SW480 (cell line): ENCODE results near the gene PHF21B.
"Not testable (repeated sequence)": the region's sequence is repeated elsewhere in the genome, so short reads cannot be mapped to it uniquely, and the experiment has no call there.

Experiments used
- DNase-seq: peaks from one replicate; pipeline ENCODE4 v3.0.0-alpha.2; 2016; ENCODE audit warnings: low spot score

The PHF21B gene

GRCh38 chr22:45009606-45010531, at the start of gene PHF21B:
PHF21B (minus strand) TSS chr22:45010005; CDS start chr22:45009549, 456 bp downstream.
- DNase-seq = no peak

- no peak for DNase-seq
Observed at GRCh38 chr22:45059296-45059695, 49.5 kb upstream of the PHF21B start.

- DNase-seq = no peak
Observed at GRCh38 chr22:45058622-45058912, 48.8 kb upstream of the PHF21B start.

GRCh38 chr22:45055936-45056335, 46.1 kb upstream of the PHF21B start:
- no peak for DNase-seq

DNA sequence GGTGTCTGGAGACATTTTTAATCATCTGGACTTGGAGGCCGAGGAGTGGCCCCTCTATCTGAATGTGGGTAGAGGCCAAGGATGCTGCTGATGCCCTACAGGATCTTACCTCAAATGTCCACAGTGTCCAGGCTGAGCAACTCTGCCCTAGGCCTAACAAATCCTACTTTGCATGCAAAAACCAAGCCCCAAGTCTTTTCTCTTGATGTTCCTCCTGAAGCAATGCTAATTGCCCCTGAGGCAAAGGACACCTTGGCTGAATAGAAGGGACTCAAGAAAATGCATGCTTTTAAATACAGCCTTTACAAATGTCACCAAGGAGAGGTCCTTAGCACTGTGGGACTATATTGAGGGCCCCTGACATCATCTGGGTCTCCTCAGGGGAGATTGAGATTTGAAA, 43.8 kb upstream of the PHF21B start:
- DNase-seq = no peak

DNA sequence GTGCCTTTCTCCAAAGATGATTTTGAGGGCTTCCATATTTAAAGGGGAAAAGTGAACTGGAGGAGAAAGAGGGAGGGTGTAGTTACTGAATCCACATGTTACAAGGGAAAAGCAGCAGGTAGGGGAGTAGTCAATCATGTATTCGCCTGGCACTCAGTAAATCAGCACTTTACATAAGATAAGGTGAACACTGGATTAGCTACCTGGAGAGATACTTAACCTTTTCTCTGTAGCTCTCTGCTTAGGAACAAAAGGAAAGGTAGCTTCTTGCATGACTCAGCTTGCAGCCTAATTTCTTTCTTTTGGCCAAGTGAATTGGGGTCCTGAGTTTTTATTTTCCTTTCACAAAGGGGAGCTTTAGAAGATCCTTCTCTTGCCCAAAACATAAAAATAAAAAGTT, 43.3 kb upstream of the PHF21B start:
- no peak for DNase-seq

DNA sequence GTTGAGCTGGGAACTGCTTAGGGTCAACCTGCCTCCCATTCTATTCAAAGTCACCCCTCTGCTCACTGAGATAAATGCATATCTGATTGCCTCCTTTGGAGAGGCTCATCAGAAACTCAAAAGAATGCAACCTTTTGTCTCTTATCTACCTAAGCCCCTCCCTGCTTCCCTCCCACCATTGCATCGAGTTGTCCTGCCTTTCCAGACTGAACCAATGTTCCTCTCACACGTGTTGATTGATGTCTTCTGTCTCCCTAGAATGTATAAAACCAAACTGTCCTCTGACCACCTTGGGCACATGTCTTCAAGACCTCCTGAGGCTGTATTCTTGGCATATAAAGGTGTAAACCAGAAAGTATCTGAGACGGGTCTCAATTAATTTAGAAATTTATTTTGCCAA, 42.9 kb upstream of the PHF21B start:
- DNase-seq = not testable (repeated sequence)

GRCh38 chr22:45051946-45052345, 42.1 kb upstream of the PHF21B start:
- no peak for DNase-seq

- DNase-seq = no peak
Observed at GRCh38 chr22:45051419-45051818, 41.6 kb upstream of the PHF21B start.

GRCh38 chr22:45047260-45047659, 37.5 kb upstream of the PHF21B start:
- DNase-seq = no peak

- no peak for DNase-seq
Observed at GRCh38 chr22:45045208-45045607, 35.4 kb upstream of the PHF21B start.

DNA sequence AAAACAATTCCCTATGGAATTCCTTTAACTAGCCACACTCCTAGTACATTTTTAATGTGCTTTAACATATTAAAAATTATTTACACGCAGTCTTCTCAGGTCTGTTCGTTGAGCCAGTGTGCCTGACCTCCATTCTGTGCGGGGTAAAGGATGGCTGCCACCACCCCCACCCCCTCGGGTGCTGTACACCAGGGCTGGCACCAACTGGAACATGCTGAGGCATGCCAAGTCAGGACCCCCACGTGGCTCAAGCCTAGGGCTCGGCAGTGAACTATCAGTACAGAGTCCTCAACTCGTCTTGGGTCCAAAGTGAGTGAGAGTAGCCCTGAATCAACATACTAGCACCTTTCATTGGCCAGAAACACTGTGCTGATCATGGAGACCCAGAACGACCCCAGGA, 32.5 kb upstream of the PHF21B start:
- DNase-seq = no peak

- DNase-seq = no peak
Observed at GRCh38 chr22:45039133-45039532, 29.3 kb upstream of the PHF21B start.

GRCh38 chr22:45036154-45036553, 26.3 kb upstream of the PHF21B start:
- no peak for DNase-seq

DNA sequence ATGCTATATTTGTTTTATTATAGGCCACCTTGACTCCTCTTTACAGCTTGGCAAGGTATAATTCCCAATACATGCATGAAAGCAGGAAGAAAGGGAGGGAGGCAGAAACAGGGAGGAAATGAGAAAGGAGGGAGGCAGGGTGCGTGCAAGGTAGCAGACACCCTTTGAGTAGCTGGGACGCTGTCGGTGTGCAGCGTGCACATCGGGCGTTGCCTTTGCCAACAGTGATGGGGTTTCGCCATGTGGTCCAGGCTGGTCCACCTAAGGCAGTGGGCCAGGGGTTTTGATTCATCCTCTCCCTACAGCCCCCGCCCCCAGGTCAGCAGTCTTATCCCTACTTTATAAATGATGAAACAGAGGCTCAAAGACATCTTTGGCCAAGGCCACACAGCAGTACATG, 25.0 kb upstream of the PHF21B start:
- no peak for DNase-seq

- DNase-seq = no peak
Observed at GRCh38 chr22:45034156-45034555, 24.4 kb upstream of the PHF21B start.

GRCh38 chr22:45033136-45033535, 23.3 kb upstream of the PHF21B start:
- no peak for DNase-seq

GRCh38 chr22:45031629-45032403, 22.0 kb upstream of the PHF21B start:
- DNase-seq = no peak

- DNase-seq = no peak
Observed at GRCh38 chr22:45029501-45029900, 19.7 kb upstream of the PHF21B start.

- no peak for DNase-seq
Observed at GRCh38 chr22:45026511-45026910, 16.7 kb upstream of the PHF21B start.

DNA sequence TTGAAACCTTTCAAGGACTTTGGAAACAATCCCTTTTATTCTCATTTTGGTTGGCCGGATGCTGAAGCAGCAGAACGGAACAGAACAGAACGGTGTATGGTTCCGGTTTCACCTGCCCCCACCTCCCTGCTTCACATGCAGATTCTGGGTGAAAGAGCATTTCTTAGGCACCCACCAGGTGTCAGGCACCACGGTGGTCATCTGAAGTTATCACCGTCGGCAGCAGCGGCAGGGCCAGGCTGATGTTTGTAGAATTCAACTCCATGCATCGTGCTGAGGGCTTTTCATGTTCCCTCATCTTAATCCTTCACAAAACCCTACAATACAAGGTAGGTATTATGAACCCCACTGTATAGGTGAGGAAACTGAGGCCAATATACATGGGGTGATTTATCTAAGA, 13.6 kb upstream of the PHF21B start:
- no peak for DNase-seq

DNA sequence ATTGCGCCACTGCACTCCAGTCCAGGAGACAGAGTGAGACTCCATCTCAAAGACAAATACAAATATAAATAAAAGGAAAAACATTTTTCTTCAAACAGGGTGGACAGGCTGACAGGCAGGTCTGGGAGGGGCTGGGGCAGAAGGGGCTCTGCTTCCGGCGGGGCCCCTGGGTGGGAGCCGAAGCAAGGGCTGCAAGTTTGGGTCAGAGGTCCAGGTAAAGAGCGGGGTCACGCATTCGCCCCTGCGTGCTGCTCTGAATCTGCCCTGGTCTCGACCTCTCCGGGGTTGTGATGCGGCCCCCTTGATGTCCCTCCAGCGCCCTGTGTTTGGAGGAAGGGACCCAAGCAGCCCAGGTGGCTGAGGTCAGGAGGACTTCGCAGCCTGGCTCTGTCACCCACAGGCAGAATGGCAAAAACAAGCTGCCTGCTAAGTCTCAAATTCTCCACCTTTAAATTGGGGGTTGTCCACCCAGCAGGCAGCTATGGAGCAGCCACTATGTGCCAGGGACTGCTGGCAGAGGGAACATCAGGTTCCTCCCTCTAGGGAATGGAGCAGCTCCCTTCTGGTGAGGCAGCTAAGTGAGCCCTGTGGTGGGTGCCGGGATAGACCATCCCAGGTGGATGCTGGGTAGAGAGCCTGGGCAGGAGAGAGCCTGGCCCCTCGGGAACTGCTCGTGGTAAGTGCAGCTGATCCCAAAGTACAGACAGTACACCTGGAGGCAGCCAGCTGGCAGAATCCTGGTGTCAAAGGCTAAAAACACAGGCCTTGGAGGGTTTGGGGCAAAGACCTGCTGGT, 10.3 kb upstream of the PHF21B start:
- no peak for DNase-seq

DNA sequence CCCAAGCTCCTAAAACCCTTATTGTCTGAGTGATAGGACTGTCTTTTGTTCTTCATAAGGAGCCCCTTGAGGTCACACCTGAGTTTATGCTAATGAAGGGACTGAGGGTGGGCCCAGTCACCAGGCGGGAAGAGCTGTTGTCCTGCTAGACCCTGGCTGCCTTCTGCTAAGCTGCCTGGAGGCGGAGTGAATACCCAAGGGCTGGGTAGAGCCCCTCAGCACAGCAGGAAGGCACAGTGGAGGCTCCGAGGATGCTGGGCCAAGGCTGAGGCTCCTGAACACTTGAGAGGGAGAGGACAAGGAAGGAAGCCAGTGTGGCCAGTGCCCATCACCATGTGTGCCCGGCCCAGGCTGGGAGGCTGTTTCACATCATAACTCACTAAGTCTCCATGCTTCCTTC, 4.8 kb upstream of the PHF21B start:
- DNase-seq = no peak
